ENCODE data around the gene CAMK2A.

Gene CAMK2A

GRCh38 chr5:150289551-150290390, at the start of gene CAMK2A:
CAMK2A (minus strand) TSS chr5:150289773; CDS start chr5:150289625, 148 bp downstream.
- DNase-seq, result peak; percentile 15

- DNase-seq, result no peak
Observed at GRCh38 chr5:150339165-150339564, 49.6 kb upstream of the CAMK2A start.

- DNase-seq, result no peak
Observed at GRCh38 chr5:150338546-150338945, 49.0 kb upstream of the CAMK2A start.

GRCh38 chr5:150335778-150336177, 46.2 kb upstream of the CAMK2A start:
- no peak for DNase-seq

GRCh38 chr5:150333400-150333799, 43.8 kb upstream of the CAMK2A start:
- DNase-seq, result no peak

- no peak for DNase-seq
Observed at GRCh38 chr5:150329881-150330876, 40.6 kb upstream of the CAMK2A start.

GRCh38 chr5:150329038-150329437, 39.5 kb upstream of the CAMK2A start:
- DNase-seq, result no peak

GRCh38 chr5:150328515-150328914, 38.9 kb upstream of the CAMK2A start:
- no peak for DNase-seq

GRCh38 chr5:150327139-150327538, 37.6 kb upstream of the CAMK2A start:
- DNase-seq, result no peak

GRCh38 chr5:150326707-150327106, 37.1 kb upstream of the CAMK2A start:
- no peak for DNase-seq

- no peak for DNase-seq
Observed at GRCh38 chr5:150325426-150325825, 35.9 kb upstream of the CAMK2A start.

GRCh38 chr5:150323819-150324218, 34.2 kb upstream of the CAMK2A start:
- no peak for DNase-seq

- DNase-seq, result no peak
Observed at GRCh38 chr5:150323092-150323491, 33.5 kb upstream of the CAMK2A start.

GRCh38 chr5:150322202-150322601, 32.6 kb upstream of the CAMK2A start:
- DNase-seq, result no peak

- DNase-seq, result no peak
Observed at GRCh38 chr5:150321784-150322183, 32.2 kb upstream of the CAMK2A start.

- no peak for DNase-seq
Observed at GRCh38 chr5:150321211-150321610, 31.6 kb upstream of the CAMK2A start.

GRCh38 chr5:150320044-150320613, 30.6 kb upstream of the CAMK2A start:
- DNase-seq, result no peak

- DNase-seq, result no peak
Observed at GRCh38 chr5:150319484-150319790, 29.9 kb upstream of the CAMK2A start.

- no peak for DNase-seq
Observed at GRCh38 chr5:150318613-150319483, 29.3 kb upstream of the CAMK2A start.

- DNase-seq, result no peak
Observed at GRCh38 chr5:150317048-150318003, 27.8 kb upstream of the CAMK2A start.

GRCh38 chr5:150316320-150316719, 26.7 kb upstream of the CAMK2A start:
- no peak for DNase-seq
